SK-N-SH (cell line): ENCODE results near the gene CARD14. TPM values are rescaled to one million over a fixed set of nuclear protein-coding genes. Genes with fewer than 3 reads are reported as not detected.

Source experiments
- CTCF ChIA-PET: fragments of 300-600, 350-600 bp; formaldehyde crosslinking; extraction: SDS; loops from one replicate; lab custom pipeline; 2021; lab: Yijun Ruan, JAX
- POLR2A ChIA-PET: fragments of 350-600 bp; sonication (Branson Sonifier 250); formaldehyde crosslinking; extraction: SDS; loops from one replicate; lab custom pipeline; 2020; ENCODE audit warnings: antibody characterized with exemption, inconsistent platforms; lab: Yijun Ruan, JAX
- DNase-seq: peaks from one replicate; pipeline ENCODE4 v3.0.0; 2012
- H2AFZ ChIP-seq: fragments of 200-600 bp; sonication (generic); 2 replicates; pipeline ENCODE4 v1.8.1; 2016; ENCODE audit warnings: antibody characterized with exemption, mild to moderate bottlenecking, low read depth
- H3F3A ChIP-seq: fragments of 200-600 bp; sonication (generic); replicated peaks from 2 replicates; pipeline ENCODE3; 2016; ENCODE audit warnings: antibody characterized with exemption, mild to moderate bottlenecking; ENCODE audit not compliant: insufficient read depth
- H3K27ac ChIP-seq, 2 experiments: fragments of 200-500 bp in 1 of 2; fragments of 200-600 bp in 1 of 2; sonication (Bioruptor generic) in 1 of 2; sonication (generic), shearing (Covaris generic) in 1 of 2; 2 replicates each; pipeline versions ENCODE4 v1.5.1 to v1.6.1; 2014 to 2016; ENCODE audit warnings: low read depth in 2 of 2, inconsistent platforms in 1 of 2, low read length in 1 of 2, mild to moderate bottlenecking in 1 of 2, mixed read lengths in 1 of 2
- H3K27me3 ChIP-seq: fragments of 200-600 bp; sonication (generic), shearing (Covaris generic); 2 replicates; pipeline ENCODE4 v1.6.1; 2016; ENCODE audit warnings: mixed run types; ENCODE audit not compliant: insufficient read depth
- H3K36me3 ChIP-seq, 2 experiments: fragments of 200-500 bp in 1 of 2; fragments of 200-600 bp in 1 of 2; sonication (Bioruptor generic) in 1 of 2; sonication (generic) in 1 of 2; replicated peaks in 1 of 2; 2 replicates each; pipeline versions ENCODE3 to v1.5.1; 2014 to 2016; ENCODE audit warnings: low read length in 1 of 2, mild to moderate bottlenecking in 1 of 2; ENCODE audit not compliant: insufficient read depth in 2 of 2, control insufficient read depth in 1 of 2
- H3K4me1 ChIP-seq, 2 experiments: fragments of 200-500 bp in 1 of 2; fragments of 200-600 bp in 1 of 2; sonication (Bioruptor generic) in 1 of 2; sonication (generic), shearing (Covaris generic) in 1 of 2; 2 replicates each; pipeline versions ENCODE4 v1.5.1 to v1.6.1; 2014 to 2016; ENCODE audit warnings: low read depth in 1 of 2, low read length in 1 of 2, mixed run types in 1 of 2; ENCODE audit not compliant: insufficient read depth in 2 of 2, control insufficient read depth in 1 of 2
- H3K4me2 ChIP-seq: fragments of 200-600 bp; sonication (generic), shearing (Covaris generic); 2 replicates; pipeline ENCODE4 v1.6.1; 2017; ENCODE audit warnings: mixed run types
- H3K4me3 ChIP-seq, 2 experiments: fragments of 200-500 bp in 1 of 2; fragments of 200-600 bp in 1 of 2; sonication (Bioruptor generic) in 1 of 2; sonication (generic), shearing (Covaris generic) in 1 of 2; 2 replicates each; pipeline versions ENCODE4 v1.5.1 to v1.8.1; 2014 to 2016; ENCODE audit warnings: low read depth in 2 of 2, inconsistent platforms in 1 of 2, low read length in 1 of 2, mild to moderate bottlenecking in 1 of 2, mixed read lengths in 1 of 2, moderate library complexity in 1 of 2
- H3K79me2 ChIP-seq: fragments of 200-600 bp; sonication (generic); 2 replicates; pipeline ENCODE4 v1.8.1; 2017; ENCODE audit warnings: mild to moderate bottlenecking; ENCODE audit not compliant: insufficient read depth
- H3K9ac ChIP-seq: fragments of 200-600 bp; sonication (generic); 2 replicates; pipeline ENCODE4 v1.6.1; 2017; ENCODE audit warnings: mixed run types
- H3K9me2 ChIP-seq: fragments of 200-600 bp; sonication (generic); 2 replicates; pipeline ENCODE4 v1.6.1; 2017; ENCODE audit warnings: mixed run types
- H3K9me3 ChIP-seq: fragments of 200-600 bp; sonication (generic); 2 replicates; pipeline ENCODE4 v1.6.1; 2017; ENCODE audit warnings: mixed run types, mild to moderate bottlenecking, moderate library complexity
- H4K20me1 ChIP-seq: fragments of 200-600 bp; sonication (generic); 2 replicates; pipeline ENCODE4 v1.6.1; 2017; ENCODE audit warnings: mild to moderate bottlenecking, mixed run types; ENCODE audit not compliant: insufficient read depth
- CHD2 ChIP-seq: fragments of 150-350 bp; IDR thresholded peaks from 2 replicates; pipeline ENCODE4 v1.6.1; 2018; ENCODE audit warnings: low read length; ENCODE audit not compliant: partially characterized antibody
- EZH2phosphoT487 ChIP-seq: fragments of 200-600 bp; sonication (generic); IDR thresholded peaks from 2 replicates; pipeline ENCODE4 v1.6.1; 2017; ENCODE audit warnings: low read depth, mixed run types, mild to moderate bottlenecking, antibody characterized with exemption, moderate library complexity, borderline replicate concordance
- GABPA ChIP-seq: IDR thresholded peaks from 2 replicates; pipeline ENCODE4 v1.4.0; 2012; ENCODE audit warnings: low read depth, mild to moderate bottlenecking
- GATA2 ChIP-seq: sonication (generic); formaldehyde crosslinking; IDR thresholded peaks from 2 replicates; pipeline ENCODE4 v1.5.0; 2020; ENCODE audit warnings: mild to moderate bottlenecking, missing genetic modification reagents
- MEF2A ChIP-seq: IDR thresholded peaks from 2 replicates; pipeline ENCODE4 v1.4.0; 2012; ENCODE audit warnings: low read depth, borderline replicate concordance
- MXI1 ChIP-seq: IDR thresholded peaks from 2 replicates; pipeline ENCODE4 v1.6.1; 2012; ENCODE audit warnings: mild to moderate bottlenecking, low read depth, low read length, improper control_type of control experiment
- NFIC ChIP-seq: IDR thresholded peaks from 2 replicates; pipeline ENCODE4 v1.4.0; 2012; ENCODE audit warnings: borderline replicate concordance
- RCOR1 ChIP-seq: fragments of 150-350 bp; IDR thresholded peaks from 2 replicates; pipeline ENCODE4 v1.6.1; 2017; ENCODE audit warnings: antibody characterized with exemption, low read length
- SIN3A ChIP-seq: IDR thresholded peaks from 2 replicates; pipeline ENCODE4 v1.6.1; 2012; ENCODE audit warnings: low read depth, mild to moderate bottlenecking, low read length, moderate library complexity, borderline replicate concordance
- TCF12 ChIP-seq: IDR thresholded peaks from 2 replicates; pipeline ENCODE4 v1.4.0; 2012
- WGBS: methylation state at CpG from one replicate; pipeline ENCODE4 v1.1.6; 2017; ENCODE audit warnings: low lambda C conversion rate; 5-methylcytosine and 5-hydroxymethylcytosine counted together
- polyA plus RNA-seq, 3 experiments: library from polyadenylated mRNA; depleted of rRNA; stranded (reverse); fragments of >200 nt; gene quantifications; 2 replicates each; pipeline ENCODE4 v1.2.3, GENCODE V29; 2012
- TF ChIP-seq, protein P1 (sequence below): fragments of 200-600 bp; sonication (generic); IDR thresholded peaks from 2 replicates; pipeline ENCODE4 v1.6.1; 2017; ENCODE audit warnings: antibody characterized with exemption, mild to moderate bottlenecking, moderate library complexity
- TF ChIP-seq, protein P2 (sequence below): IDR thresholded peaks from 2 replicates; pipeline ENCODE4 v1.4.0; 2012; ENCODE audit warnings: low read depth, borderline replicate concordance
- TF ChIP-seq, protein P3 (sequence below): IDR thresholded peaks from 2 replicates; pipeline ENCODE4; 2012
- TF ChIP-seq, protein P4 (sequence below): fragments of 150-350 bp; IDR thresholded peaks from 2 replicates; pipeline ENCODE4 v1.6.1; 2016; ENCODE audit warnings: mild to moderate bottlenecking, low read depth, low read length

The CARD14 gene
- polyA plus RNA-seq, 1 of the 3 experiments (the other 2 are of a cell fraction): 0.05 TPM

DNA sequence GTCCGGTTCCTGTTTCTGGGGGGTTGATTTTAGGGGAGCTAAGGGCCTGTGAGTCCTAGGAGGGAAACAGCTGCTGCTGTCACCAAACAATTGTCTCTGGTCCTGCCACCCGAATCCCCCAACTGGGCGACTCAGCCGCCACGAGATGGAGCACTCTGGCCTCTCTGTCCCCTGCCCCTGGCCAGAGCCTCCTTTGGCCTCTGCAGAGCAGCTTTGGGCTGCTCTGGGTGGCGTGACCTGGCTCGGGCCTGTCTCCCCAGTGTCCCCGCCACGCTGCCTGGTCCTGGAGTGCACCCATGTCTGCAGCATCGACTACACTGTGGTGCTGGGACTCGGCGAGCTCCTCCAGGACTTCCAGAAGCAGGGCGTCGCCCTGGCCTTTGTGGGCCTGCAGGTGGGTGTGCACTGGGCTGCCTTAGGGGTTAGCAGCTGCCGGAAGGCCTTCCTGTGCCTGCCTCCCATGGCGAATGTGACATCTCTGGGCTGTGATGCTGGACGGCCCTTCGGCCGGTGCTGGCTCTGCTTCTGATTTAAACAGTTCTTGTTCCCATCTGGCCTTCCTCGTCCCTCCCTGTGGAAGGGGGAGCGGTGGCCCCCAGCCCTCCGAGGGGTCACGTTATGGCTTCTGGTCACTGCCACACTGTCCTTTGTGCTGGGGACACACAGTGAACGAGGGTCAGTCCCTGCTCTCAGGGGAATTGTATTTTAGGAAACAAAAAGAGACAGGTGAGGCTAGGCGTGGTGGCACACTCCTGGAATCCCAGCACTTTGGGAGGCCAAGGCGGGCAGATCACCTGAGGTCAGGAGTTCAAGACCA lies 79.3 kb downstream of the CARD14 start:
- Histone ChIP-seq H3K27me3 (no peaks in the 10 kb centered on the region), H3K9me2 (no peaks in the 10 kb centered on the region), H3K9me3 (no peaks in the 10 kb centered on the region), H3K27ac (no peak overlapping the region), H3K79me2 (no peaks in the 10 kb centered on the region), H2AFZ (no peak overlapping the region), H3K4me2 (no peak overlapping the region), H3K4me3 (no peak overlapping the region), H4K20me1 (no peaks in the 10 kb centered on the region), H3K4me1 (0 out of 4 replicates have a peak, but pooled peaks cover 0 to 3% of the 10 kb centered on the region in 2 experiments), H3K9ac (no peak overlapping the region), H3F3A (peaks cover 7% of the 10 kb centered on the region), H3K36me3 (peaks cover 5 to 12% of the 10 kb centered on the region in 2 experiments)
- WGBS: 81% methylated on average over 14 of the region's 26 CpGs
- ChIA-PET POLR2A (no interaction called here), CTCF (no interaction called here)
- peak; percentile 30 for DNase-seq
- no peak for TF ChIP-seq MXI1
- TF ChIP-seq SIN3A: no peak
- TF ChIP-seq CHD2: no peak
- TF ChIP-seq RCOR1: no peak
- no peak for TF ChIP-seq GATA2 (CRISPR knock-in tag)
- no peak for TF ChIP-seq TCF12
- TF ChIP-seq, protein P1, sequence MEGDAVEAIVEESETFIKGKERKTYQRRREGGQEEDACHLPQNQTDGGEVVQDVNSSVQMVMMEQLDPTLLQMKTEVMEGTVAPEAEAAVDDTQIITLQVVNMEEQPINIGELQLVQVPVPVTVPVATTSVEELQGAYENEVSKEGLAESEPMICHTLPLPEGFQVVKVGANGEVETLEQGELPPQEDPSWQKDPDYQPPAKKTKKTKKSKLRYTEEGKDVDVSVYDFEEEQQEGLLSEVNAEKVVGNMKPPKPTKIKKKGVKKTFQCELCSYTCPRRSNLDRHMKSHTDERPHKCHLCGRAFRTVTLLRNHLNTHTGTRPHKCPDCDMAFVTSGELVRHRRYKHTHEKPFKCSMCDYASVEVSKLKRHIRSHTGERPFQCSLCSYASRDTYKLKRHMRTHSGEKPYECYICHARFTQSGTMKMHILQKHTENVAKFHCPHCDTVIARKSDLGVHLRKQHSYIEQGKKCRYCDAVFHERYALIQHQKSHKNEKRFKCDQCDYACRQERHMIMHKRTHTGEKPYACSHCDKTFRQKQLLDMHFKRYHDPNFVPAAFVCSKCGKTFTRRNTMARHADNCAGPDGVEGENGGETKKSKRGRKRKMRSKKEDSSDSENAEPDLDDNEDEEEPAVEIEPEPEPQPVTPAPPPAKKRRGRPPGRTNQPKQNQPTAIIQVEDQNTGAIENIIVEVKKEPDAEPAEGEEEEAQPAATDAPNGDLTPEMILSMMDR: no peak
- TF ChIP-seq GABPA: no peak
- no peak for TF ChIP-seq NFIC
- TF ChIP-seq, protein P2, sequence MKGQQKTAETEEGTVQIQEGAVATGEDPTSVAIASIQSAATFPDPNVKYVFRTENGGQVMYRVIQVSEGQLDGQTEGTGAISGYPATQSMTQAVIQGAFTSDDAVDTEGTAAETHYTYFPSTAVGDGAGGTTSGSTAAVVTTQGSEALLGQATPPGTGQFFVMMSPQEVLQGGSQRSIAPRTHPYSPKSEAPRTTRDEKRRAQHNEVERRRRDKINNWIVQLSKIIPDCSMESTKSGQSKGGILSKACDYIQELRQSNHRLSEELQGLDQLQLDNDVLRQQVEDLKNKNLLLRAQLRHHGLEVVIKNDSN: no peak
- TF ChIP-seq, protein P3, sequence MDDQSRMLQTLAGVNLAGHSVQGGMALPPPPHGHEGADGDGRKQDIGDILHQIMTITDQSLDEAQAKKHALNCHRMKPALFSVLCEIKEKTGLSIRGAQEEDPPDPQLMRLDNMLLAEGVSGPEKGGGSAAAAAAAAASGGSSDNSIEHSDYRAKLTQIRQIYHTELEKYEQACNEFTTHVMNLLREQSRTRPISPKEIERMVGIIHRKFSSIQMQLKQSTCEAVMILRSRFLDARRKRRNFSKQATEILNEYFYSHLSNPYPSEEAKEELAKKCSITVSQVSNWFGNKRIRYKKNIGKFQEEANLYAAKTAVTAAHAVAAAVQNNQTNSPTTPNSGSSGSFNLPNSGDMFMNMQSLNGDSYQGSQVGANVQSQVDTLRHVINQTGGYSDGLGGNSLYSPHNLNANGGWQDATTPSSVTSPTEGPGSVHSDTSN: no peak
- TF ChIP-seq EZH2phosphoT487: no peak
- TF ChIP-seq, protein P4, sequence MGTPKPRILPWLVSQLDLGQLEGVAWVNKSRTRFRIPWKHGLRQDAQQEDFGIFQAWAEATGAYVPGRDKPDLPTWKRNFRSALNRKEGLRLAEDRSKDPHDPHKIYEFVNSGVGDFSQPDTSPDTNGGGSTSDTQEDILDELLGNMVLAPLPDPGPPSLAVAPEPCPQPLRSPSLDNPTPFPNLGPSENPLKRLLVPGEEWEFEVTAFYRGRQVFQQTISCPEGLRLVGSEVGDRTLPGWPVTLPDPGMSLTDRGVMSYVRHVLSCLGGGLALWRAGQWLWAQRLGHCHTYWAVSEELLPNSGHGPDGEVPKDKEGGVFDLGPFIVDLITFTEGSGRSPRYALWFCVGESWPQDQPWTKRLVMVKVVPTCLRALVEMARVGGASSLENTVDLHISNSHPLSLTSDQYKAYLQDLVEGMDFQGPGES: no peak
- no peak for TF ChIP-seq MEF2A
